SK-N-SH (cell line): ENCODE results near the gene PPFIBP2. TPM values are rescaled to one million over a fixed set of nuclear protein-coding genes. Genes with fewer than 3 reads are reported as not detected.

Experiments
- CTCF ChIA-PET: fragments of 300-600, 350-600 bp; formaldehyde crosslinking; extraction: SDS; loops from one replicate; lab custom pipeline; 2021; lab: Yijun Ruan, JAX
- POLR2A ChIA-PET: fragments of 350-600 bp; sonication (Branson Sonifier 250); formaldehyde crosslinking; extraction: SDS; loops from one replicate; lab custom pipeline; 2020; ENCODE audit warnings: antibody characterized with exemption, inconsistent platforms; lab: Yijun Ruan, JAX
- DNase-seq: peaks from one replicate; pipeline ENCODE4 v3.0.0; 2012
- H2AFZ ChIP-seq: fragments of 200-600 bp; sonication (generic); 2 replicates; pipeline ENCODE4 v1.8.1; 2016; ENCODE audit warnings: antibody characterized with exemption, mild to moderate bottlenecking, low read depth
- H3F3A ChIP-seq: fragments of 200-600 bp; sonication (generic); replicated peaks from 2 replicates; pipeline ENCODE3; 2016; ENCODE audit warnings: antibody characterized with exemption, mild to moderate bottlenecking; ENCODE audit not compliant: insufficient read depth
- H3K27ac ChIP-seq, 2 experiments: fragments of 200-500 bp in 1 of 2; fragments of 200-600 bp in 1 of 2; sonication (Bioruptor generic) in 1 of 2; sonication (generic), shearing (Covaris generic) in 1 of 2; 2 replicates each; pipeline versions ENCODE4 v1.5.1 to v1.6.1; 2014 to 2016; ENCODE audit warnings: low read depth in 2 of 2, inconsistent platforms in 1 of 2, low read length in 1 of 2, mild to moderate bottlenecking in 1 of 2, mixed read lengths in 1 of 2
- H3K27me3 ChIP-seq: fragments of 200-600 bp; sonication (generic), shearing (Covaris generic); 2 replicates; pipeline ENCODE4 v1.6.1; 2016; ENCODE audit warnings: mixed run types; ENCODE audit not compliant: insufficient read depth
- H3K36me3 ChIP-seq, 2 experiments: fragments of 200-500 bp in 1 of 2; fragments of 200-600 bp in 1 of 2; sonication (Bioruptor generic) in 1 of 2; sonication (generic) in 1 of 2; replicated peaks in 1 of 2; 2 replicates each; pipeline versions ENCODE3 to v1.5.1; 2014 to 2016; ENCODE audit warnings: low read length in 1 of 2, mild to moderate bottlenecking in 1 of 2; ENCODE audit not compliant: insufficient read depth in 2 of 2, control insufficient read depth in 1 of 2
- H3K4me1 ChIP-seq, 2 experiments: fragments of 200-500 bp in 1 of 2; fragments of 200-600 bp in 1 of 2; sonication (Bioruptor generic) in 1 of 2; sonication (generic), shearing (Covaris generic) in 1 of 2; 2 replicates each; pipeline versions ENCODE4 v1.5.1 to v1.6.1; 2014 to 2016; ENCODE audit warnings: low read depth in 1 of 2, low read length in 1 of 2, mixed run types in 1 of 2; ENCODE audit not compliant: insufficient read depth in 2 of 2, control insufficient read depth in 1 of 2
- H3K4me2 ChIP-seq: fragments of 200-600 bp; sonication (generic), shearing (Covaris generic); 2 replicates; pipeline ENCODE4 v1.6.1; 2017; ENCODE audit warnings: mixed run types
- H3K4me3 ChIP-seq, 2 experiments: fragments of 200-500 bp in 1 of 2; fragments of 200-600 bp in 1 of 2; sonication (Bioruptor generic) in 1 of 2; sonication (generic), shearing (Covaris generic) in 1 of 2; 2 replicates each; pipeline versions ENCODE4 v1.5.1 to v1.8.1; 2014 to 2016; ENCODE audit warnings: low read depth in 2 of 2, inconsistent platforms in 1 of 2, low read length in 1 of 2, mild to moderate bottlenecking in 1 of 2, mixed read lengths in 1 of 2, moderate library complexity in 1 of 2
- H3K79me2 ChIP-seq: fragments of 200-600 bp; sonication (generic); 2 replicates; pipeline ENCODE4 v1.8.1; 2017; ENCODE audit warnings: mild to moderate bottlenecking; ENCODE audit not compliant: insufficient read depth
- H3K9ac ChIP-seq: fragments of 200-600 bp; sonication (generic); 2 replicates; pipeline ENCODE4 v1.6.1; 2017; ENCODE audit warnings: mixed run types
- H3K9me2 ChIP-seq: fragments of 200-600 bp; sonication (generic); 2 replicates; pipeline ENCODE4 v1.6.1; 2017; ENCODE audit warnings: mixed run types
- H3K9me3 ChIP-seq: fragments of 200-600 bp; sonication (generic); 2 replicates; pipeline ENCODE4 v1.6.1; 2017; ENCODE audit warnings: mixed run types, mild to moderate bottlenecking, moderate library complexity
- H4K20me1 ChIP-seq: fragments of 200-600 bp; sonication (generic); 2 replicates; pipeline ENCODE4 v1.6.1; 2017; ENCODE audit warnings: mild to moderate bottlenecking, mixed run types; ENCODE audit not compliant: insufficient read depth
- CHD2 ChIP-seq: fragments of 150-350 bp; IDR thresholded peaks from 2 replicates; pipeline ENCODE4 v1.6.1; 2018; ENCODE audit warnings: low read length; ENCODE audit not compliant: partially characterized antibody
- EP300 ChIP-seq, 2 experiments: IDR thresholded peaks; 2 replicates each; pipeline versions ENCODE4 v1.4.0 to v1.6.1; 2012; ENCODE audit warnings: borderline replicate concordance in 1 of 2, low read depth in 1 of 2, low read length in 1 of 2
- EZH2phosphoT487 ChIP-seq: fragments of 200-600 bp; sonication (generic); IDR thresholded peaks from 2 replicates; pipeline ENCODE4 v1.6.1; 2017; ENCODE audit warnings: low read depth, mixed run types, mild to moderate bottlenecking, antibody characterized with exemption, moderate library complexity, borderline replicate concordance
- FOXM1 ChIP-seq: IDR thresholded peaks from 2 replicates; pipeline ENCODE4 v1.4.0; 2012; ENCODE audit warnings: low read depth, mild to moderate bottlenecking
- GABPA ChIP-seq: IDR thresholded peaks from 2 replicates; pipeline ENCODE4 v1.4.0; 2012; ENCODE audit warnings: low read depth, mild to moderate bottlenecking
- MEF2A ChIP-seq: IDR thresholded peaks from 2 replicates; pipeline ENCODE4 v1.4.0; 2012; ENCODE audit warnings: low read depth, borderline replicate concordance
- NFIC ChIP-seq: IDR thresholded peaks from 2 replicates; pipeline ENCODE4 v1.4.0; 2012; ENCODE audit warnings: borderline replicate concordance
- RAD21 ChIP-seq: IDR thresholded peaks from 2 replicates; pipeline ENCODE4 v1.6.1; 2012; ENCODE audit warnings: mild to moderate bottlenecking, low read length
- RCOR1 ChIP-seq: fragments of 150-350 bp; IDR thresholded peaks from 2 replicates; pipeline ENCODE4 v1.6.1; 2017; ENCODE audit warnings: antibody characterized with exemption, low read length
- RXRA ChIP-seq: IDR thresholded peaks from 2 replicates; pipeline ENCODE4 v1.4.0; 2012; ENCODE audit warnings: low read depth, mild to moderate bottlenecking, borderline replicate concordance
- SIN3A ChIP-seq: IDR thresholded peaks from 2 replicates; pipeline ENCODE4 v1.6.1; 2012; ENCODE audit warnings: low read depth, mild to moderate bottlenecking, low read length, moderate library complexity, borderline replicate concordance
- TAF1 ChIP-seq: IDR thresholded peaks from 2 replicates; pipeline ENCODE4 v1.6.1; 2012; ENCODE audit warnings: low read depth, mild to moderate bottlenecking, low read length, moderate library complexity, borderline replicate concordance
- TCF12 ChIP-seq: IDR thresholded peaks from 2 replicates; pipeline ENCODE4 v1.4.0; 2012
- YY1 ChIP-seq: IDR thresholded peaks from 2 replicates; pipeline ENCODE4 v1.4.0; 2012; ENCODE audit warnings: low read depth, mild to moderate bottlenecking
- WGBS: methylation state at CpG from one replicate; pipeline ENCODE4 v1.1.6; 2017; ENCODE audit warnings: low lambda C conversion rate; 5-methylcytosine and 5-hydroxymethylcytosine counted together
- polyA plus RNA-seq, 3 experiments: library from polyadenylated mRNA; depleted of rRNA; stranded (reverse); fragments of >200 nt; gene quantifications; 2 replicates each; pipeline ENCODE4 v1.2.3, GENCODE V29; 2012
- TF ChIP-seq, protein P1 (sequence below): IDR thresholded peaks from 2 replicates; pipeline ENCODE4 v1.4.0; 2012; ENCODE audit warnings: low read depth
- TF ChIP-seq, protein P2 (sequence below): IDR thresholded peaks from 2 replicates; pipeline ENCODE4 v1.4.0; 2012; ENCODE audit warnings: low read depth, borderline replicate concordance
- TF ChIP-seq, protein P3 (sequence below): IDR thresholded peaks from 2 replicates; pipeline ENCODE4; 2012
- TF ChIP-seq, protein P4 (sequence below): fragments of 200-600 bp; sonication (generic); IDR thresholded peaks from 2 replicates; pipeline ENCODE4 v1.6.1; 2017; ENCODE audit warnings: antibody characterized with exemption, mild to moderate bottlenecking, moderate library complexity

PPFIBP2 gene
- polyA plus RNA-seq, 1 of the 3 experiments (the other 2 are of a cell fraction), result 0.67 TPM

DNA sequence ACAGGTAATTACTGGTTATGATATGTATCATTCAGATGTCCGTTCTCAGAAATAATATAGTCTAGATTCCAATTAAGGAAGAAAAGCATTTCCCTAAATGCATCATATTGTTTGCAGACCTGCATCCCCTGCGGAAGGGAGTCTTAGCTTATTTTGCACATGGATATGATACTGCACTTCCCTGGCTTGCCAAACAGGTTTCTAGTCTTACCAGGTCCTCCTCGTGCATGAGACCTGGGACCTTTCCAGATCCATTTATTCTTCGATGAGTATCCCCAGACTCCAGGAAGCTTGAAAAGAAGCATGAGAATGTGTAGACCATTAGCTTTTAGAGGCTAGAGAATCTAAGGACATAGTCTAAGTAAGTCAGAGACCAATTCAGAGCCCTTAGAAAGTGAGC is 128.9 kb downstream of the PPFIBP2 start:
- no peaks in the 10 kb centered on the region for H3K9me2 ChIP-seq
- H3K36me3 ChIP-seq, result no peaks in the 10 kb centered on the region
- H2AFZ ChIP-seq, result no peak overlapping the region
- H3K79me2 ChIP-seq, result no peaks in the 10 kb centered on the region
- no peak overlapping the region for H3K27ac ChIP-seq
- H3K4me1 ChIP-seq, result no peaks in the 10 kb centered on the region
- no peak overlapping the region for H3K9ac ChIP-seq
- H3K4me2 ChIP-seq, result no peak overlapping the region
- WGBS, result 48% methylated on average over 4 of the region's 4 CpGs
- no peak overlapping the region for H3K4me3 ChIP-seq
- H3F3A ChIP-seq, result peaks cover 2% of the 10 kb centered on the region
- no peak for TF ChIP-seq RCOR1
- TF ChIP-seq FOXM1, result no peak
- no peak for TF ChIP-seq SIN3A
- no peak for TF ChIP-seq RXRA
- no peak for TF ChIP-seq EP300 (IDR thresholded peaks at IDR 0.05; ENCODE audit: borderline replicate concordance in 1 of 2, low read depth in 1 of 2, low read length in 1 of 2)
- TF ChIP-seq MEF2A, result no peak
- TF ChIP-seq, all 33 proteins: peak for 0
- no peaks in the 10 kb centered on the region for H3K27me3 ChIP-seq
- CTCF ChIA-PET, result interaction anchor here (0.8 to 15.9 kb wide), 4 partner anchors 10 to 129 kb away, joined by 3 to 359 read pairs (median 7); partner anchors contain the start of gene PPFIBP2
- no peaks in the 10 kb centered on the region for H3K9me3 ChIP-seq
- POLR2A ChIA-PET, result no interaction called here
- no peaks in the 10 kb centered on the region for H4K20me1 ChIP-seq
- no peak for DNase-seq

DNA sequence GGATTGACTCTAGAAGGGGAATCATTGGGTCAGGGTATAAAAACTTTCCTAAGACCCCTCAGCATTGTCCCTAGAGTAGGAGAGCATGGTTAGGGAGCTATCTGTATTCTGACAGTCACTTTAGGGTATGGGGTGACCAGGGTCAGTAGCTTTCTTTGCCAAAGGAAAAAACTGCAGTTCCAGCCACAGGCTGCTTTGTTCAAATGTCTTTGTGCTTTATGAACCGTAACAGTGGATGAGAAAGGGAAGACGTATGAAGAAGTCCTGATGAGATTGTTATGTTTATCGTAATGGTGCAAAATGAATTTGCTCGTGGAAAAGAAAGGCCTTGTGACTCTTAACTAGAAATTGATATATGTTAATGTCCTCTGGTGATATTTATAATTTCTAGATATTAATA is 129.5 kb downstream of the PPFIBP2 start:
- H3F3A ChIP-seq, result no peaks in the 10 kb centered on the region
- TF ChIP-seq TAF1, result no peak
- TF ChIP-seq, protein P1, sequence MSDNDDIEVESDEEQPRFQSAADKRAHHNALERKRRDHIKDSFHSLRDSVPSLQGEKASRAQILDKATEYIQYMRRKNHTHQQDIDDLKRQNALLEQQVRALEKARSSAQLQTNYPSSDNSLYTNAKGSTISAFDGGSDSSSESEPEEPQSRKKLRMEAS, result no peak
- no peak for TF ChIP-seq RCOR1
- TF ChIP-seq, protein P2, sequence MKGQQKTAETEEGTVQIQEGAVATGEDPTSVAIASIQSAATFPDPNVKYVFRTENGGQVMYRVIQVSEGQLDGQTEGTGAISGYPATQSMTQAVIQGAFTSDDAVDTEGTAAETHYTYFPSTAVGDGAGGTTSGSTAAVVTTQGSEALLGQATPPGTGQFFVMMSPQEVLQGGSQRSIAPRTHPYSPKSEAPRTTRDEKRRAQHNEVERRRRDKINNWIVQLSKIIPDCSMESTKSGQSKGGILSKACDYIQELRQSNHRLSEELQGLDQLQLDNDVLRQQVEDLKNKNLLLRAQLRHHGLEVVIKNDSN, result no peak
- TF ChIP-seq TCF12, result no peak
- TF ChIP-seq GABPA, result no peak
- no peak for TF ChIP-seq MEF2A
- ChIA-PET CTCF (interaction anchor here (0.6 to 15.9 kb wide), 5 partner anchors 9 to 129 kb away, joined by 3 to 359 read pairs (median 3); partner anchors contain the start of gene PPFIBP2), POLR2A (no interaction called here)
- H3K9me2 ChIP-seq, result no peaks in the 10 kb centered on the region
- DNase-seq, result no peak
- H3K4me2 ChIP-seq, result no peak overlapping the region
- no peak overlapping the region for H3K4me3 ChIP-seq
- WGBS, result 67% methylated on average over 4 of the region's 4 CpGs
- H3K36me3 ChIP-seq, result no peaks in the 10 kb centered on the region
- H2AFZ ChIP-seq, result no peak overlapping the region
- no peaks in the 10 kb centered on the region for H4K20me1 ChIP-seq
- no peaks in the 10 kb centered on the region for H3K9me3 ChIP-seq
- no peaks in the 10 kb centered on the region for H3K79me2 ChIP-seq
- no peak overlapping the region for H3K27ac ChIP-seq
- H3K4me1 ChIP-seq, result peaks cover 0 to 1% of the 10 kb centered on the region in 2 experiments; a peak in 1 of 4 replicates
- no peaks in the 10 kb centered on the region for H3K27me3 ChIP-seq
- no peak overlapping the region for H3K9ac ChIP-seq

DNA sequence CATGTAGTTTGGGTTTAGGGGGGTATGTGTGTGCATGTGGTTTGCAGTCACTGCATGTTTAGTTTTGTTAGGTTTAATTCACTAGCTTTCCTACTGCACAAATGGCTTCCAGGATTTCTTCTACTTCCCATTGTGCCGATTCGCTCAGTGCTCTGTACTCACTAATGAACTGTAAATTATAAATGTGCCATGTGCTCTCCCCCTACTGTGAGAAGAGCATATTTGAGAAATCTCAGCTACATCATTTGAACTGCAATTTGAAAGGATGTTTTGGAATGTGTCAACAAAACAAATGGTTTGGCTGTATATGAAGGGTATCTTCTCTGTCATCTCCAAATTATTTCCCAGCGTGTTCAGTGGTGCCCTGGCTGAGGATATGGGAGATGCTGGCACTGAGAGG is 131.4 kb downstream of the PPFIBP2 start:
- H3K79me2 ChIP-seq, result no peaks in the 10 kb centered on the region
- no peak overlapping the region for H2AFZ ChIP-seq
- no peaks in the 10 kb centered on the region for H3K36me3 ChIP-seq
- no peaks in the 10 kb centered on the region for H3K9me2 ChIP-seq
- H4K20me1 ChIP-seq, result no peaks in the 10 kb centered on the region
- CTCF ChIA-PET, result interaction anchor here (1.8 to 15.9 kb wide), 2 partner anchors 12 to 69 kb away, joined by 6 to 359 read pairs; no protein-coding TSS in a partner anchor
- H3K4me2 ChIP-seq, result no peak overlapping the region
- no peaks in the 10 kb centered on the region for H3K27me3 ChIP-seq
- 88% methylated on average over 3 of the region's 3 CpGs for WGBS
- H3K9me3 ChIP-seq, result no peaks in the 10 kb centered on the region
- POLR2A ChIA-PET, result no interaction called here
- DNase-seq, result no peak
- H3K9ac ChIP-seq, result no peak overlapping the region
- no peak overlapping the region for H3K4me3 ChIP-seq
- peaks cover 0 to 3% of the 10 kb centered on the region in 2 experiments; a peak in 1 of 4 replicates for H3K4me1 ChIP-seq
- H3K27ac ChIP-seq, result no peak overlapping the region
- H3F3A ChIP-seq, result no peaks in the 10 kb centered on the region
- TF ChIP-seq, protein P3, sequence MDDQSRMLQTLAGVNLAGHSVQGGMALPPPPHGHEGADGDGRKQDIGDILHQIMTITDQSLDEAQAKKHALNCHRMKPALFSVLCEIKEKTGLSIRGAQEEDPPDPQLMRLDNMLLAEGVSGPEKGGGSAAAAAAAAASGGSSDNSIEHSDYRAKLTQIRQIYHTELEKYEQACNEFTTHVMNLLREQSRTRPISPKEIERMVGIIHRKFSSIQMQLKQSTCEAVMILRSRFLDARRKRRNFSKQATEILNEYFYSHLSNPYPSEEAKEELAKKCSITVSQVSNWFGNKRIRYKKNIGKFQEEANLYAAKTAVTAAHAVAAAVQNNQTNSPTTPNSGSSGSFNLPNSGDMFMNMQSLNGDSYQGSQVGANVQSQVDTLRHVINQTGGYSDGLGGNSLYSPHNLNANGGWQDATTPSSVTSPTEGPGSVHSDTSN, result no peak
- TF ChIP-seq, protein P4, sequence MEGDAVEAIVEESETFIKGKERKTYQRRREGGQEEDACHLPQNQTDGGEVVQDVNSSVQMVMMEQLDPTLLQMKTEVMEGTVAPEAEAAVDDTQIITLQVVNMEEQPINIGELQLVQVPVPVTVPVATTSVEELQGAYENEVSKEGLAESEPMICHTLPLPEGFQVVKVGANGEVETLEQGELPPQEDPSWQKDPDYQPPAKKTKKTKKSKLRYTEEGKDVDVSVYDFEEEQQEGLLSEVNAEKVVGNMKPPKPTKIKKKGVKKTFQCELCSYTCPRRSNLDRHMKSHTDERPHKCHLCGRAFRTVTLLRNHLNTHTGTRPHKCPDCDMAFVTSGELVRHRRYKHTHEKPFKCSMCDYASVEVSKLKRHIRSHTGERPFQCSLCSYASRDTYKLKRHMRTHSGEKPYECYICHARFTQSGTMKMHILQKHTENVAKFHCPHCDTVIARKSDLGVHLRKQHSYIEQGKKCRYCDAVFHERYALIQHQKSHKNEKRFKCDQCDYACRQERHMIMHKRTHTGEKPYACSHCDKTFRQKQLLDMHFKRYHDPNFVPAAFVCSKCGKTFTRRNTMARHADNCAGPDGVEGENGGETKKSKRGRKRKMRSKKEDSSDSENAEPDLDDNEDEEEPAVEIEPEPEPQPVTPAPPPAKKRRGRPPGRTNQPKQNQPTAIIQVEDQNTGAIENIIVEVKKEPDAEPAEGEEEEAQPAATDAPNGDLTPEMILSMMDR, result no peak
- TF ChIP-seq RAD21 (no peak), CHD2 (no peak), EZH2phosphoT487 (no peak), MEF2A (no peak), YY1 (no peak), NFIC (no peak)
